ENCODE measurements around the gene ADAM19.

ADAM19 gene

GRCh38 chr5:157566902-157567489 lies 8.6 kb downstream of the ADAM19 start:
- DNase-seq (ENCODE audit: low read depth), result no peak
- H3K4me3 ChIP-seq (ENCODE audit: low read depth, low read length), result no peak overlapping the region

- H3K4me3 ChIP-seq (ENCODE audit: low read depth, low read length), result no peak overlapping the region
- DNase-seq (ENCODE audit: low read depth), result no peak
These were observed 11.5 kb downstream of the ADAM19 start for GRCh38 chr5:157563929-157564716.

GRCh38 chr5:157563373-157563928 lies 12.1 kb downstream of the ADAM19 start:
- DNase-seq (ENCODE audit: low read depth), result peak; percentile 75
- no peak overlapping the region for H3K4me3 ChIP-seq (ENCODE audit: low read depth, low read length)

- H3K4me3 ChIP-seq (ENCODE audit: low read depth, low read length), result no peak overlapping the region
- peak; percentile 60 for DNase-seq (ENCODE audit: low read depth)
These were observed 13.4 kb downstream of the ADAM19 start for GRCh38 chr5:157562111-157562581.

- H3K4me3 ChIP-seq (ENCODE audit: low read depth, low read length), result no peak overlapping the region
- no peak for DNase-seq (ENCODE audit: low read depth)
These were observed 14.5 kb downstream of the ADAM19 start for GRCh38 chr5:157561110-157561509.

- DNase-seq (ENCODE audit: low read depth), result peak; percentile 78
- no peak overlapping the region for H3K4me3 ChIP-seq (ENCODE audit: low read depth, low read length)
These were observed 16.3 kb downstream of the ADAM19 start for GRCh38 chr5:157559301-157559700.

- DNase-seq (ENCODE audit: low read depth), result no peak
- H3K4me3 ChIP-seq (ENCODE audit: low read depth, low read length), result no peak overlapping the region
These were observed 16.9 kb downstream of the ADAM19 start for GRCh38 chr5:157558681-157559080.

- DNase-seq (ENCODE audit: low read depth), result peak; percentile 65
- H3K4me3 ChIP-seq (ENCODE audit: low read depth, low read length), result no peak overlapping the region
These were observed 17.5 kb downstream of the ADAM19 start for GRCh38 chr5:157558041-157558595.

- no peak overlapping the region for H3K4me3 ChIP-seq (ENCODE audit: low read depth, low read length)
- no peak for DNase-seq (ENCODE audit: low read depth)
These were observed 18.8 kb downstream of the ADAM19 start for GRCh38 chr5:157556615-157557418.

GRCh38 chr5:157555037-157555640 lies 20.4 kb downstream of the ADAM19 start:
- no peak for DNase-seq (ENCODE audit: low read depth)
- H3K4me3 ChIP-seq (ENCODE audit: low read depth, low read length), result no peak overlapping the region

- DNase-seq (ENCODE audit: low read depth), result no peak
- H3K4me3 ChIP-seq (ENCODE audit: low read depth, low read length), result no peak overlapping the region
These were observed 21.2 kb downstream of the ADAM19 start for GRCh38 chr5:157554179-157555036.

- H3K4me3 ChIP-seq (ENCODE audit: low read depth, low read length), result no peak overlapping the region
- DNase-seq (ENCODE audit: low read depth), result no peak
These were observed 22.9 kb downstream of the ADAM19 start for GRCh38 chr5:157552650-157553049.

- no peak for DNase-seq (ENCODE audit: low read depth)
- no peak overlapping the region for H3K4me3 ChIP-seq (ENCODE audit: low read depth, low read length)
These were observed 24.9 kb downstream of the ADAM19 start for GRCh38 chr5:157550663-157551062.

- DNase-seq (ENCODE audit: low read depth), result no peak
- H3K4me3 ChIP-seq (ENCODE audit: low read depth, low read length), result no peak overlapping the region
These were observed 25.5 kb downstream of the ADAM19 start for GRCh38 chr5:157549954-157550549.

GRCh38 chr5:157549283-157549629 lies 26.3 kb downstream of the ADAM19 start:
- no peak for DNase-seq (ENCODE audit: low read depth)

GRCh38 chr5:157548513-157549282 lies 26.9 kb downstream of the ADAM19 start:
- no peak overlapping the region for H3K4me3 ChIP-seq (ENCODE audit: low read depth, low read length)
- DNase-seq (ENCODE audit: low read depth), result peak; percentile 78

More at GRCh38 chr5:157549283-157549629, 26.3 kb downstream of the ADAM19 start:
- H3K4me3 ChIP-seq (ENCODE audit: low read depth, low read length), result no peak overlapping the region

GRCh38 chr5:157547941-157548512 lies 27.5 kb downstream of the ADAM19 start:
- no peak for DNase-seq (ENCODE audit: low read depth)
- no peak overlapping the region for H3K4me3 ChIP-seq (ENCODE audit: low read depth, low read length)

All from skeletal muscle cell (primary cell).